GM19023 (cell line): ENCODE results near the gene GOLT1B.

ENCODE experiments used
- ATAC-seq: cut with Tn5 transposase; IDR thresholded peaks from one replicate; pipeline ENCODE4 v1.9.1; 2021; ENCODE audit warnings: mild to moderate bottlenecking, moderate library complexity; ENCODE audit not compliant: unreplicated experiment

Gene GOLT1B

GRCh38 chr12:21521541-21521940, 20.0 kb downstream of the GOLT1B start:
- no peak for ATAC-seq

GRCh38 chr12:21523148-21523547, 21.6 kb downstream of the GOLT1B start:
- ATAC-seq = no peak

- ATAC-seq = no peak
These were observed 24.5 kb downstream of the GOLT1B start, which contains the start of gene SPX for GRCh38 chr12:21526053-21526452. SPX (plus strand) TSS chr12:21526296; CDS start chr12:21526473, 177 bp downstream.

- no peak for ATAC-seq
These were observed 25.2 kb downstream of the GOLT1B start for GRCh38 chr12:21526721-21527345.

GRCh38 chr12:21527451-21528180, 26.0 kb downstream of the GOLT1B start:
- ATAC-seq = peak; percentile 92

DNA sequence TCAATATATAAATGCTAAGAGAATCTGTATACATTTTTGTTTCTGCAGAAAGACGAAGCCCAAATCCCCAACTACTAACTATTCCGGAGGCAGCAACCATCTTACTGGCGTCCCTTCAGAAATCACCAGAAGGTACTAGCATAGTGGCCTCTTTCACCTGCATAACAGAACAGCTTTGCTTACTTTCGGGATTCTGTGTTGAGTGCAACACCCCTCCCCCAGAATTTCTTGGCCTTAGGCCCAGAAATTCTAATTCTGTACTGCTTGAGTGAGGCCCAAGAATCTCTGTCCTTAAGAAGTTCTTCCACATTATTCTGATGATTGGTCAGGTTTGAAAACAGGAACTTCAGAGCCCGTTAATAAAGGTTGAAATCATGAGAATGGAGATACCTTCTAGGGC, 27.4 kb downstream of the GOLT1B start:
- ATAC-seq = no peak

DNA sequence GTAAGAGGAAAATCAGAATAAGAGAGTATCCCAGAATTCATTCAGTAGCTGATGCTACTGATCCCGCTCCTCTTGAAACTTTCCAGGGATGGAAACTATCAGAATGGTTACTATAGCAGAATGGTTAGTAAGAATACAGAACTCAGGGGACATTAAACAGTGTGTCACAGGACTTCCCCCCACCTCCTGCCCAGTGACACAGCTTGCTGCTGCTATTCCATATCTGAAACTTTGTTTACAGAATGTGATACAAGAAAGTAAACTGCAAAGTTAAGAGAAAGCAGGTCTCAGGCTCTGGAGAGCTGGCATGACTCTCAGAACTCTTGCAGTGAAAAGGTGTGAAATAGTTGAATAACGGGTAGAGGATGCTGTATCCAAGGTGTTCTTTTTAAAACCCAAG, 27.9 kb downstream of the GOLT1B start:
- ATAC-seq = no peak

GRCh38 chr12:21538061-21538653, 36.6 kb downstream of the GOLT1B start:
- ATAC-seq = no peak

DNA sequence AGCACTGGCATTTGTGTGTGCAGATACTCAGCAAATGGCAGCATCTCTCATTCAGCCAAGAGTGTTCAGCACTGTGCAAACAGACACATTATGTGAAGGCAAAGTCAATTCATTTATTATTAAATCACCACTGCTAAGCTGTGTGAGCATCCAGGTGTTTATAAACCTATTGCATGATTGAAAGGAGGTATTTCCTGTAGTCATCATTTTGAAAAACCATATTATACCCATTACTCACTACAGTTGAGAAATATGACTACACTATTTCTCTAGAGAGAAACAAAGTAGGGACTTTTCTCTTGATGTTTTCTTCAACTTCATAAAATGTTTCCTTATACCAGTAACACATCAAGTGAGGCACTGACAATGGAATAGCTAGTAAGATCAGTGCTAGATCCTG, 38.2 kb downstream of the GOLT1B start:
- no peak for ATAC-seq

DNA sequence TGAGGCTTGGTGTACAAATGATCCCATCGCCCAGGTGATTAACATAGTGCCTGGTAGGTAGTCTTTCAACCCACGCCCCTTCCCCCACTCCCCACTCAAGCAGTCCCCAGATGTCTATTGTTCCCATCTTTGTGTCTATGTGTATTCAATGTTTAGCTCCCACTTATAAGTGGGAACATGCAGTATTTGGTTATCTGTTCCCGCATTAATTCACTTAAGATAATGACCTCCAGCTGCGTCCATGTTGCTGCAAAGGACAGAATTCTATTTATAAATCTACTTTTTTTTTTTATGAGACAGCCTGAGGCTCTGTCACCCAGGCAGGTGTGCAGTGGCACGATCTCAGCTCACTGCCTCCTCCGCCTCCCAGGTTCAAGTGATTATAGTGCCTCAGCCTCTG, 40.2 kb downstream of the GOLT1B start:
- no peak for ATAC-seq

GRCh38 chr12:21542403-21542802, 40.8 kb downstream of the GOLT1B start:
- no peak for ATAC-seq

DNA sequence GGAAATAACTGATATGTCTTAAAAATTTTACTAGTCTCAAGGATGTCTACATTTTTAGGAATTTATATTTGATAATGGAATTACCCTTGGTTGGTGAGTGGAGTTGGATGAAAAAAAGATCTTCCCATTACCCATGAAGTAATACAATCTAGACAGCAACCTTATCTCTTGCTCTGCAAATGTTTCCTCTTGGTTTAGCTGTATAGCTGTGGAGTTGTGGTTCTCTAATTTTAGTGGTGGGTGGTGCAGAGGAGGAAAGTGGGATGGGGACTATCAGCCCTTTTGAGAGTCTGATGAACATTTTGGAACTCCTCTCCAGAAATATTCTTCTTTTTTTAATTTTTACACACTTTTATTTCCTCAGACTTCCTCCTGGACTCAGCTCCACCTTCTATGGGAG, 41.6 kb downstream of the GOLT1B start:
- no peak for ATAC-seq

- no peak for ATAC-seq
These were observed 44.0 kb downstream of the GOLT1B start for GRCh38 chr12:21545557-21545956.

DNA sequence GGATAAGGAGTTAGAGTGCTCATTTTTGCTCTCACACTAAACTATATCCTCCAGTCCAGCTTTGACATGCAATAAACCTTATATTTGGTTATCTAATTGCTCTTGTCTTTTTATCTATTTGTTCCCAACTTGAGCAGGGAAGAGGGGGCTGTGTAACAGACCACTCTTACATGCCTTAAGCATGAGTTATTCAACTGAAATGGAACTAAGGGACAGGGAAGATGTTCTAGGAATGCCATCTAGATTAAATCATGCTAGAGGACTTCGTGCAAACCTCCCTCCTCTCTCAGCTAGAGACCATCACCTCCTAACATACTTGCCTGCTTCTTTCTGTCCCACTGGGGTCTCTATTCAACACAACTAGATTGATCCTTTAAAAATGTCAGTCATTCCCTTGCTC, 45.1 kb downstream of the GOLT1B start:
- no peak for ATAC-seq

- ATAC-seq = no peak
These were observed 45.8 kb downstream of the GOLT1B start for GRCh38 chr12:21547437-21547836.

DNA sequence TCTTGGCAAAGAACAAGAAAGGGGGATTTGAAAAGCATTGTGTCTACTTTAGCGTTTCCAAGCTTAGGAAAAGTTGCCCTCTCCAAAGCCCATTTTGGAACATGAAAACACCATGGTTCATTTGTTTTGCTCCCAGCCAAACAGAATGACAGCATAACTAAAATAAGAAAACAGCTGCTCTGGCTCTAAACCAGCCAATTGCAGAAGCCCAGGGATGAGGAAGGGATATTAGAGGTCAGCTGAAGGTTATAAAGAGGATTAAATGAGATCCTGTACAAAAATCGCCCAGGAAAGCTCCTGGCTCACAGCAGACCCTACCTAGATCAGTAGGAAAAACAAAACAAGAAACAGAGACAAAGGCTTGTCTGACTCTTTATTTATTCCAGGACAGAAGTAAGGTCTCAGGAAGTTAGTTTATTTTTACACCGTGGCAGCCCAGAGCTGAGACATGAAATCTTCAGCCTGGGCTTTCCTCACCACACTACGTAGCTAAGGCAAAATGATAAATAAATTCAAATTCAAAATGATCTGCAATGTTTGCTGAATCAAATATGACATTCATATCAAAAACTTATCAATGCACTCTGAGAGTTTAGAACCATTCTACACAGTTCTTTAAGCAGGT, 50.4 kb downstream of the GOLT1B start:
- ATAC-seq = no peak

GRCh38 chr12:21552635-21553328, 51.2 kb downstream of the GOLT1B start:
- no peak for ATAC-seq

DNA sequence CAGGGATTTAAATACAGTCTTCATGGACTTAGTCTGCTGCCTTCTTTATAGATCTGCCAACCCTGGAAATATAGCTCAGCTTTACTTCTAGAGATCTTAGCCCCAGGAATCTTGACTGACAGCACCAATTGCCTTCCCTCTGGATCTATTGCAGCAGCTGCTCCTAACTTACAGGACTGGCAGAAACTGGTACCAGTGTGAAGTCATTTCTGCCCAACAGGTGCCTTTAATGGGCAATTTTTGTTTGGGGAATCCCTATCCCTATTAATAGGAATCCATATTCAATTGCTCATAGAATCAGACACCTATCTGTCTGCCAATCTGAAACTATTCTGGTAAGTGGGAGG, 51.7 kb downstream of the GOLT1B start:
- ATAC-seq = no peak

GRCh38 chr12:21558100-21558679, 56.6 kb downstream of the GOLT1B start:
- no peak for ATAC-seq

- ATAC-seq = no peak
These were observed 58.4 kb downstream of the GOLT1B start for GRCh38 chr12:21559855-21560569.
